K562 (cell line): ENCODE measurements around the gene PRICKLE2. TPM values are rescaled to one million over a fixed set of nuclear protein-coding genes. Genes with fewer than 3 reads are reported as not detected.

ENCODE experiments used
- ATAC-seq: fragments of 200-7000 bp; cut with Tn5 transposase; 3 replicates; pipeline ENCODE4 v1.9.1; 2020; ENCODE audit warnings: moderate library complexity
- BruUV-seq: library from RNA; stranded (reverse); fragments of 400-500 nt; replicated peaks from 2 replicates; lab custom pipeline; 2021; lab: Mats Ljungman, UMichigan
- CTCF ChIA-PET: fragments of 300-600 bp; formaldehyde crosslinking; extraction: SDS; loops from one replicate; lab custom pipeline; 2021; ENCODE audit warnings: low intra/inter-chr PET ratio; lab: Yijun Ruan, JAX
- POLR2A ChIA-PET: fragments of 300-600, 350-650 bp; sonication (Branson Sonifier 250); formaldehyde crosslinking; extraction: SDS; loops from one replicate; lab custom pipeline; 2021; ENCODE audit warnings: antibody characterized with exemption, inconsistent platforms; lab: Yijun Ruan, JAX
- DNase-seq, 4 experiments: peaks; one replicate each; pipeline versions ENCODE4 v3.0.0 to v3.0.0-alpha.2; 2011 to 2018; ENCODE audit warnings: low spot score in 3 of 4, mixed read lengths in 3 of 4; ENCODE audit errors: extremely low read depth in 1 of 4
- FAIRE-seq: peaks from 2 replicates; lab custom pipeline; 2011; peaks lifted over from hg19 to GRCh38; lab: Jason Lieb, UNC
- H2AFZ ChIP-seq: 2 replicates; pipeline ENCODE4 v1.6.0; 2011; ENCODE audit warnings: low read depth, low read length, control low read depth, inconsistent platforms
- H3K27ac ChIP-seq: fragments of 200-600 bp; 3 replicates; pipeline ENCODE4 v1.8.0; 2011; ENCODE audit warnings: low read depth, mild to moderate bottlenecking, control low read depth, inconsistent platforms, low read length, moderate library complexity, mixed read lengths; ENCODE audit errors: extremely low read depth
- H3K27me3 ChIP-seq, 2 experiments: fragments of 300-600 bp in 1 of 2; 2 replicates in 1 of 2; 3 replicates in 1 of 2; pipeline versions ENCODE4 v1.6.0 to v1.8.0; 2011; ENCODE audit warnings: inconsistent platforms in 2 of 2, low read length in 2 of 2, mild to moderate bottlenecking in 1 of 2, mixed read lengths in 1 of 2, moderate library complexity in 1 of 2; ENCODE audit not compliant: control insufficient read depth in 2 of 2, insufficient read depth in 2 of 2
- H3K36me3 ChIP-seq: fragments of 300-600 bp; 3 replicates; pipeline ENCODE4 v1.8.0; 2011; ENCODE audit warnings: mild to moderate bottlenecking, low read length, inconsistent platforms; ENCODE audit not compliant: control insufficient read depth, insufficient read depth
- H3K4me1 ChIP-seq, 2 experiments: fragments of 200-600 bp in 1 of 2; replicated peaks in 1 of 2; 2 replicates in 1 of 2; 3 replicates in 1 of 2; pipeline versions ENCODE4 v1.5.1 to v1.8.0; 2011; ENCODE audit warnings: inconsistent platforms in 2 of 2, low read length in 2 of 2, mild to moderate bottlenecking in 1 of 2, mixed read lengths in 1 of 2, moderate library complexity in 1 of 2; ENCODE audit not compliant: control insufficient read depth in 2 of 2, insufficient read depth in 2 of 2
- H3K4me2 ChIP-seq: 2 replicates; pipeline ENCODE4 v1.6.1; 2011; ENCODE audit warnings: low read length, control low read depth, inconsistent platforms, mixed read lengths; ENCODE audit not compliant: insufficient read depth
- H3K4me3 ChIP-seq: fragments of 200-600 bp; sonication (generic), shearing (Covaris generic); 2 replicates; pipeline ENCODE4 v1.5.1; 2016; ENCODE audit warnings: control low read depth, inconsistent platforms
- H3K79me2 ChIP-seq: fragments of 200-600 bp; 3 replicates; pipeline ENCODE4 v1.8.0; 2011; ENCODE audit warnings: low read length, inconsistent platforms; ENCODE audit not compliant: control insufficient read depth, insufficient read depth
- H3K9ac ChIP-seq, 2 experiments: 2 replicates each; pipeline versions ENCODE4 v1.6.0 to v1.6.1; 2011; ENCODE audit warnings: low read depth in 2 of 2, low read length in 2 of 2, control low read depth in 1 of 2, inconsistent platforms in 1 of 2, mild to moderate bottlenecking in 1 of 2, mixed read lengths in 1 of 2; ENCODE audit not compliant: insufficient read depth in 1 of 2
- H3K9me1 ChIP-seq: one replicate; pipeline ENCODE4 v1.6.0; 2011; ENCODE audit warnings: inconsistent platforms, mild to moderate bottlenecking, low read length, moderate library complexity; ENCODE audit not compliant: control insufficient read depth, insufficient read depth
- H3K9me3 ChIP-seq: replicated peaks from 2 replicates; pipeline ENCODE4 v1.5.1; 2011; ENCODE audit warnings: low read depth, low read length, inconsistent platforms; ENCODE audit not compliant: control insufficient read depth, insufficient read depth
- H4K20me1 ChIP-seq: replicated peaks from 2 replicates; pipeline ENCODE4 v1.6.1; 2011; ENCODE audit warnings: low read length, inconsistent platforms, mixed read lengths; ENCODE audit not compliant: control insufficient read depth, insufficient read depth
- BCLAF1 ChIP-seq, 2 experiments: fragments of 450-650 bp in 1 of 2; IDR thresholded peaks; 2 replicates each; pipeline ENCODE4 v1.6.1; 2011 to 2017; ENCODE audit warnings: low read depth in 2 of 2, antibody characterized with exemption in 1 of 2, borderline replicate concordance in 1 of 2, low read length in 1 of 2, mild to moderate bottlenecking in 1 of 2, mixed read lengths in 1 of 2; ENCODE audit not compliant: control insufficient read depth in 1 of 2
- BRD4 ChIP-seq: fragments of 200-600 bp; sonication (generic); IDR thresholded peaks from 2 replicates; pipeline ENCODE4 v1.6.1; 2017; ENCODE audit warnings: inconsistent platforms
- E2F8 ChIP-seq: fragments of 450-650 bp; IDR thresholded peaks from 2 replicates; pipeline ENCODE4 v1.7.1; 2018; ENCODE audit warnings: mild to moderate bottlenecking, low read depth; ENCODE audit not compliant: partially characterized antibody
- HMGXB4 ChIP-seq: sonication (generic); formaldehyde crosslinking; IDR thresholded peaks from 2 replicates; pipeline ENCODE4 v1.8.1; 2023; ENCODE audit warnings: mild to moderate bottlenecking, missing genetic modification reagents
- KDM5B ChIP-seq: fragments of 200-600 bp; sonication (generic); IDR thresholded peaks from 2 replicates; pipeline ENCODE4 v1.6.1; 2012; ENCODE audit warnings: low read depth, mild to moderate bottlenecking, moderate library complexity, low read length, control low read depth, inconsistent platforms; ENCODE audit not compliant: insufficient replicate concordance
- NELFE ChIP-seq: IDR thresholded peaks from 2 replicates; pipeline ENCODE4 v1.6.1; 2011; ENCODE audit warnings: mild to moderate bottlenecking; ENCODE audit not compliant: insufficient read depth, insufficient read length
- POLR2AphosphoS5 ChIP-seq: IDR thresholded peaks from 2 replicates; pipeline ENCODE4 v1.6.1; 2011; ENCODE audit warnings: mild to moderate bottlenecking, low read depth, low read length, moderate library complexity; ENCODE audit not compliant: control insufficient read depth, insufficient read depth
- SIN3B ChIP-seq: fragments of 450-650 bp; IDR thresholded peaks from 2 replicates; pipeline ENCODE4 v1.6.1; 2017; ENCODE audit warnings: low read depth, mild to moderate bottlenecking, moderate library complexity
- SMARCA4 ChIP-seq: fragments of 450-650 bp; IDR thresholded peaks from 2 replicates; pipeline ENCODE4 v1.6.1; 2016
- SRSF3 ChIP-seq: fragments of 200-400 bp; formaldehyde crosslinking; IDR thresholded peaks from 2 replicates; pipeline ENCODE4 v1.6.1; 2016; ENCODE audit warnings: mild to moderate bottlenecking, low read length, moderate library complexity; ENCODE audit not compliant: insufficient read depth
- ZNF707 ChIP-seq: fragments of 250-450 bp; sonication (Bioruptor Pico); conservative IDR thresholded peaks from 2 replicates; pipeline ENCODE4 v1.8.0; 2022; ENCODE audit warnings: inconsistent platforms, mild to moderate bottlenecking, moderate library complexity
- WGBS: fragments of 100-300 bp; shearing (Covaris generic); methylation state at CpG from one replicate; pipeline ENCODE4 v1.1.6; 2016; ENCODE audit warnings: low coverage, mixed read lengths; ENCODE audit not compliant: insufficient coverage; ENCODE audit errors: missing lambda C conversion rate; 5-methylcytosine and 5-hydroxymethylcytosine counted together
- in situ Hi-C: fragments of 300-500 bp; cut with MboI; formaldehyde crosslinking; loops from 4 replicates; pipeline ENCODE4 v1.15.0; 2018; ENCODE audit warnings: inconsistent platforms, mixed read lengths
- intact Hi-C: fragments of 100-400 bp; cut with micrococcal nuclease; formaldehyde crosslinking; loops from 2 replicates; pipeline ENCODE4 v1.14.2; 2022
- polyA plus RNA-seq, 8 experiments: library from polyadenylated mRNA; depleted of rRNA in 4 of 8; stranded (reverse) in 5 of 8; unstranded in 3 of 8; fragments of >200 nt; fragmentation: Nextera tagmentation in 2 of 8; fragmentation: Illumina TruSeq in 1 of 8; extraction: Ambion mirVana in 2 of 8; extraction: Trizol in 1 of 8; gene quantifications; 2 replicates each; pipeline versions ENCODE4 v1.2.1 to v1.2.3, GENCODE V29; 2011 to 2014; ENCODE audit warnings: inconsistent platforms in 1 of 8, missing spikeins in 1 of 8
- total RNA-seq, 7 experiments: library from RNA; depleted of rRNA in 6 of 7; stranded (reverse); fragments of >200 nt in 6 of 7; fragmentation: Illumina TruSeq in 2 of 7; extraction: Trizol in 2 of 7; gene quantifications; 2 replicates each; pipeline versions ENCODE4 v1.2.1 to v1.2.3, GENCODE V29; 2011 to 2021; ENCODE audit warnings: low replicate concordance in 1 of 7

Gene PRICKLE2
- total and polyA plus RNA-seq, 9 of the 15 experiments (the other 6 are each of a cell fraction or from before 2014, with no cell fraction given) = 0.07 to 0.09 TPM; not detected in 7

- no peaks in the 10 kb centered on the region for H4K20me1 ChIP-seq
- ATAC-seq (no peak), FAIRE-seq (no peak), DNase-seq (peak in 1 of 4 experiments; percentile 3)
- H3K27me3 ChIP-seq = no peaks in the 10 kb centered on the region
- BruUV-seq = no TSS peak
- no peaks in the 10 kb centered on the region for H3K4me1 ChIP-seq
- H3K9ac ChIP-seq = no peak overlapping the region
- WGBS = 0% methylated on average over 4 of the region's 4 CpGs
- H2AFZ ChIP-seq = no peak overlapping the region
- no peak overlapping the region for H3K27ac ChIP-seq
- no peak overlapping the region for H3K4me3 ChIP-seq
- ChIA-PET CTCF (interaction anchor here (0.8 to 1.1 kb wide), 2 partner anchors 135 to 136 kb away, joined by 3 to 4 read pairs; no protein-coding TSS in a partner anchor), POLR2A (no interaction called here)
- no peak overlapping the region for H3K4me2 ChIP-seq
- intact Hi-C loops (no loop called here), in situ Hi-C loops (no loop called here)
- no peaks in the 10 kb centered on the region for H3K36me3 ChIP-seq
- H3K9me1 ChIP-seq = no peaks in the 10 kb centered on the region
- H3K9me3 ChIP-seq = no peaks in the 10 kb centered on the region
- no peaks in the 10 kb centered on the region for H3K79me2 ChIP-seq
- TF ChIP-seq SMARCA4 = no peak
- no peak for TF ChIP-seq SIN3B
- TF ChIP-seq POLR2AphosphoS5 = no peak
- no peak for TF ChIP-seq BRD4
- 0 out of 4 replicates have a peak, but pooled peaks of 1 of the 2 experiments have one; percentile 28 for TF ChIP-seq BCLAF1 (IDR thresholded peaks at IDR 0.05; ENCODE audit: borderline replicate concordance in 1 of 2, control insufficient read depth in 1 of 2, low read depth in 2 of 2, low read length in 1 of 2)
- no peak for TF ChIP-seq NELFE
- TF ChIP-seq ZNF707 (CRISPR knock-in tag) = no peak
- no peak for TF ChIP-seq KDM5B
- no peak for TF ChIP-seq SRSF3
- TF ChIP-seq E2F8 = no peak
- TF ChIP-seq HMGXB4 = no peak
Measured at GRCh38 chr3:64166584-64167162, 58.6 kb downstream of the PRICKLE2 start.
